DND-41 (cell line): ENCODE measurements around the gene CACNA1I.

ENCODE experiments used
- ATAC-seq: fragments of 200-7000 bp; cut with Tn5 transposase; 3 replicates; pipeline ENCODE4 v1.9.1; 2021; ENCODE audit warnings: low read depth; ENCODE audit not compliant: insufficient read depth
- DNase-seq: peaks from one replicate; pipeline ENCODE4 v3.0.0-alpha.2; 2020
- H2AFZ ChIP-seq: 2 replicates; pipeline ENCODE4 v1.6.0; 2012; ENCODE audit warnings: low read depth, low read length
- H3K27ac ChIP-seq: 2 replicates; pipeline ENCODE4 v1.5.1; 2012; ENCODE audit warnings: low read length, inconsistent platforms
- H3K27me3 ChIP-seq: fragments of 200-600 bp; sonication (generic); 2 replicates; pipeline ENCODE4 v1.6.0; 2012; ENCODE audit warnings: low read length, mild to moderate bottlenecking, inconsistent platforms; ENCODE audit not compliant: insufficient read depth, poor library complexity
- H3K36me3 ChIP-seq: 2 replicates; pipeline ENCODE4 v1.5.1; 2012; ENCODE audit warnings: low read length, inconsistent platforms; ENCODE audit not compliant: insufficient read depth
- H3K4me1 ChIP-seq: 2 replicates; pipeline ENCODE4 v1.5.1; 2012; ENCODE audit warnings: mild to moderate bottlenecking, low read length; ENCODE audit not compliant: insufficient read depth
- H3K4me2 ChIP-seq: 2 replicates; pipeline ENCODE4 v1.6.0; 2012; ENCODE audit warnings: mild to moderate bottlenecking, moderate library complexity, low read length, inconsistent platforms; ENCODE audit not compliant: insufficient read depth
- H3K4me3 ChIP-seq, 2 experiments: fragments of 200-600 bp in 1 of 2; shearing (Covaris generic) in 1 of 2; 2 replicates each; pipeline ENCODE4 v1.5.1; 2012 to 2016; ENCODE audit warnings: inconsistent platforms in 2 of 2, low read length in 2 of 2, mild to moderate bottlenecking in 2 of 2, low read depth in 1 of 2, moderate library complexity in 1 of 2
- H3K79me2 ChIP-seq: 2 replicates; pipeline ENCODE4 v1.6.0; 2012; ENCODE audit warnings: low read length, inconsistent platforms; ENCODE audit not compliant: insufficient read depth
- H3K9ac ChIP-seq: 2 replicates; pipeline ENCODE4 v1.6.0; 2012; ENCODE audit warnings: low read depth, mild to moderate bottlenecking, inconsistent platforms, low read length, moderate library complexity
- H3K9me3 ChIP-seq: 2 replicates; pipeline ENCODE4 v1.5.1; 2012; ENCODE audit warnings: low read length, moderate library complexity, mild to moderate bottlenecking, inconsistent platforms; ENCODE audit not compliant: insufficient read depth, severe bottlenecking
- H4K20me1 ChIP-seq: 2 replicates; pipeline ENCODE4 v1.6.0; 2012; ENCODE audit warnings: low read length; ENCODE audit not compliant: insufficient read depth
- EZH2 ChIP-seq: IDR thresholded peaks from 3 replicates; pipeline ENCODE4 v1.6.1; 2012; ENCODE audit warnings: borderline replicate concordance, low read depth, mild to moderate bottlenecking, moderate library complexity, low read length, inconsistent platforms; ENCODE audit not compliant: severe bottlenecking
- TF ChIP-seq, protein P1 (sequence below): IDR thresholded peaks from 2 replicates; pipeline ENCODE4 v1.5.1; 2012; ENCODE audit warnings: borderline replicate concordance, low read length, moderate library complexity, mild to moderate bottlenecking; ENCODE audit not compliant: poor library complexity, severe bottlenecking; ENCODE audit errors: extremely low read depth

Gene CACNA1I

DNA sequence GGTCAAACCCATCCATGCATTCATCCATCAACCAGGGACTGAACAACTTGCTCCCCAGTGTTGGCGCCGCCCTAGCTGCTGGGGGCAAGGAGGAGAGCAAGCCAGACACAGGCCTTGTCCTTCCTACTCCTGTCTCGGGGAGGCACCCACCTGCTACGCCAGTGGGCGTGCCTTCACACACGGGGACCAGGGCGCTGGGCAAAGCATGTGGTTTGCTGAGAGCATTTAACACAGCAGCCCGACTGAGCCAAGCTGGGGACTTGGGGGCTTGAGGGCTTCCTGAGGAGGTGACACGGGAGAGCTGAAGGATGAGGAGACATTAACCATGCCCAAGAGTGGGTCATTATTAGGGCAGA is 30.6 kb downstream of the CACNA1I start:
- TF ChIP-seq, protein P1, sequence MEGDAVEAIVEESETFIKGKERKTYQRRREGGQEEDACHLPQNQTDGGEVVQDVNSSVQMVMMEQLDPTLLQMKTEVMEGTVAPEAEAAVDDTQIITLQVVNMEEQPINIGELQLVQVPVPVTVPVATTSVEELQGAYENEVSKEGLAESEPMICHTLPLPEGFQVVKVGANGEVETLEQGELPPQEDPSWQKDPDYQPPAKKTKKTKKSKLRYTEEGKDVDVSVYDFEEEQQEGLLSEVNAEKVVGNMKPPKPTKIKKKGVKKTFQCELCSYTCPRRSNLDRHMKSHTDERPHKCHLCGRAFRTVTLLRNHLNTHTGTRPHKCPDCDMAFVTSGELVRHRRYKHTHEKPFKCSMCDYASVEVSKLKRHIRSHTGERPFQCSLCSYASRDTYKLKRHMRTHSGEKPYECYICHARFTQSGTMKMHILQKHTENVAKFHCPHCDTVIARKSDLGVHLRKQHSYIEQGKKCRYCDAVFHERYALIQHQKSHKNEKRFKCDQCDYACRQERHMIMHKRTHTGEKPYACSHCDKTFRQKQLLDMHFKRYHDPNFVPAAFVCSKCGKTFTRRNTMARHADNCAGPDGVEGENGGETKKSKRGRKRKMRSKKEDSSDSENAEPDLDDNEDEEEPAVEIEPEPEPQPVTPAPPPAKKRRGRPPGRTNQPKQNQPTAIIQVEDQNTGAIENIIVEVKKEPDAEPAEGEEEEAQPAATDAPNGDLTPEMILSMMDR, result peak; percentile 6
- no peak for TF ChIP-seq EZH2
- H2AFZ ChIP-seq, result no peak overlapping the region
- no peaks in the 10 kb centered on the region for H3K79me2 ChIP-seq
- no peaks in the 10 kb centered on the region for H3K9me3 ChIP-seq
- no peaks in the 10 kb centered on the region for H3K36me3 ChIP-seq
- ATAC-seq (no peak), DNase-seq (no peak)
- no peaks in the 10 kb centered on the region for H4K20me1 ChIP-seq
- H3K27me3 ChIP-seq, result no peaks in the 10 kb centered on the region
- peaks cover 8% of the 10 kb centered on the region for H3K4me1 ChIP-seq
- H3K4me2 ChIP-seq, result no peak overlapping the region
- no peak overlapping the region for H3K9ac ChIP-seq
- no peak overlapping the region for H3K27ac ChIP-seq
- no peak overlapping the region for H3K4me3 ChIP-seq

DNA sequence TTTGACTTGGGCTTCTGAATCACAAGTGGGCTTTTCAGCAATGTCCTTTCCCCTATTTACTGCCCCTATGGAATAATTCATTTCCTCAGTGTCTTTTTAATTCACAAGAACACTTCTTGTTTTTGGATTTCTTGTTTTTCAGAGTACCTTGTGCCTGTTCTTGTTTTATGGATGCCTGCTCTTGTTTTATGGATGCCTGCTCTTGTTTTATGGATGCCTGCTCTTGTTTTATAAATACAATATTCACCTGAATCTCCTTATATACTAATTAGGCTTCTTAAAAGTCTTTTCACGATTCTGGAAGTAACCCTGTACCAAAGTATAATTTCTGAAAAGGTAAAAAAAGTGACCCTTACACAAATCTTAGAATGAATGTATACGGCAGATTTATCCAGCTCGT is 32.8 kb downstream of the CACNA1I start:
- no peak overlapping the region for H3K9ac ChIP-seq
- TF ChIP-seq EZH2, result no peak
- TF ChIP-seq, protein P1, result no peak

DNA sequence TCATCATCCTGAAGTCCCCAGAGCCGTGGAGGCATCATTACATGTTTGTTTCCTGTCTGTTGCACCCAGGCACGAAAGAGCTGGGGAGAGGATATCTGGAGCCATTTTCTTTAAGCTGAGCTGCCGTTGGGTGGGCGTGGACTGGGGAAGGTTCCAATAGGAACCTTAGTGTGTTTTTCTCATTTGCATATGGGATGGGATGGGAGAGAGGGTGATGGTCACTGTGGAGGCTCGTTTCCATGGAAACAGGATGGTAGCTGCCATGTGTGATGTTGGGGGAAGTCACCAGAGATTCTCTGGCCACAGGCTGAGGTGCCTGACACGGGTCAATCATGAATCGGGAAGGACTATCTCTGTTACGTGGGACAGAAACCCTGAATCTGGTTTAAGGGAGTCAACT is 39.7 kb downstream of the CACNA1I start:
- H3K4me2 ChIP-seq, result no peak overlapping the region
- DNase-seq, result no peak

More for the DNA sequence above, 32.8 kb downstream of the CACNA1I start:
- Histone ChIP-seq H3K36me3 (no peaks in the 10 kb centered on the region), H3K4me2 (no peak overlapping the region), H4K20me1 (no peaks in the 10 kb centered on the region), H3K27ac (no peak overlapping the region), H3K27me3 (no peaks in the 10 kb centered on the region), H3K4me3 (no peak overlapping the region), H2AFZ (no peak overlapping the region), H3K9me3 (no peaks in the 10 kb centered on the region), H3K79me2 (no peaks in the 10 kb centered on the region), H3K4me1 (peaks cover 8% of the 10 kb centered on the region)
- no peak for DNase-seq
- no peak for ATAC-seq

More for the DNA sequence above, 39.7 kb downstream of the CACNA1I start:
- TF ChIP-seq EZH2, result no peak
- TF ChIP-seq, protein P1, result no peak
- H2AFZ ChIP-seq, result no peak overlapping the region
- H3K9me3 ChIP-seq, result no peaks in the 10 kb centered on the region
- H3K27me3 ChIP-seq, result peaks cover 6% of the 10 kb centered on the region
- no peak for ATAC-seq
- no peak overlapping the region for H3K27ac ChIP-seq
- no peak overlapping the region for H3K9ac ChIP-seq
- no peak overlapping the region for H3K4me3 ChIP-seq
- no peaks in the 10 kb centered on the region for H4K20me1 ChIP-seq
- H3K36me3 ChIP-seq, result no peaks in the 10 kb centered on the region
- no peaks in the 10 kb centered on the region for H3K79me2 ChIP-seq
- H3K4me1 ChIP-seq, result no peaks in the 10 kb centered on the region
